RWPE1 (cell line): ENCODE measurements around the gene CDYL2.

Experiments used
- CTCF ChIA-PET: fragments of 350-600 bp; sonication (Branson Sonifier 250); formaldehyde crosslinking; extraction: SDS; loops from one replicate; lab custom pipeline; 2021; lab: Yijun Ruan, JAX
- POLR2A ChIA-PET: fragments of 400-600 bp; formaldehyde crosslinking; extraction: SDS; loops from one replicate; lab custom pipeline; 2020; ENCODE audit warnings: antibody characterized with exemption; ENCODE audit not compliant: low non-redundant PET; lab: Yijun Ruan, JAX
- DNase-seq: peaks from one replicate; pipeline ENCODE4 v3.0.0; 2012; ENCODE audit warnings: low spot score
- H3K27ac ChIP-seq: fragments of 450-650 bp; 2 replicates; pipeline ENCODE4 v1.5.1; 2017
- TF ChIP-seq, protein P1 (sequence below): fragments of 450-650 bp; conservative IDR thresholded peaks from 2 replicates; pipeline ENCODE4 v1.5.1; 2017; ENCODE audit warnings: low read depth, mild to moderate bottlenecking

CDYL2 gene

DNA sequence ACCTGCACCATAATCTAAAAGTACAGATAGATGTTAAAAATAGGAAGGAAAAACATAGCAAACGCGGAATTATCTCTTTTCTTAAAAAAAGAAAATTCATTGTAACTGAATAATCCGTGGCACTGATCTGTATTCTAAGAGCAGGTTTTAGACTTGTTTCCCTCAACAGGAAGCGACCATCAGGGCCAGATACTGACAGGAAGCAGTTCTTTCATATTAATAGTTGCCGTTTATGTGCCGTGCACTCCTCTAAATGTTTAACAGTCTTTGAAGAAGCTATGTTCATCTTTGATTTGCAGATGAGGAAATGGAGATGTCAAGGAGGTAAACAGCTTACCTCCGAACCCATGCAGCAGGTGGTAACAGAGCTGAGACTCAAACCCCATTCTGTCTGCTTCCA, 240.0 kb downstream of the CDYL2 start:
- ChIA-PET CTCF (no interaction called here), POLR2A (no interaction called here)
- H3K27ac ChIP-seq = no peak overlapping the region
- no peak for DNase-seq
- TF ChIP-seq, protein P1, sequence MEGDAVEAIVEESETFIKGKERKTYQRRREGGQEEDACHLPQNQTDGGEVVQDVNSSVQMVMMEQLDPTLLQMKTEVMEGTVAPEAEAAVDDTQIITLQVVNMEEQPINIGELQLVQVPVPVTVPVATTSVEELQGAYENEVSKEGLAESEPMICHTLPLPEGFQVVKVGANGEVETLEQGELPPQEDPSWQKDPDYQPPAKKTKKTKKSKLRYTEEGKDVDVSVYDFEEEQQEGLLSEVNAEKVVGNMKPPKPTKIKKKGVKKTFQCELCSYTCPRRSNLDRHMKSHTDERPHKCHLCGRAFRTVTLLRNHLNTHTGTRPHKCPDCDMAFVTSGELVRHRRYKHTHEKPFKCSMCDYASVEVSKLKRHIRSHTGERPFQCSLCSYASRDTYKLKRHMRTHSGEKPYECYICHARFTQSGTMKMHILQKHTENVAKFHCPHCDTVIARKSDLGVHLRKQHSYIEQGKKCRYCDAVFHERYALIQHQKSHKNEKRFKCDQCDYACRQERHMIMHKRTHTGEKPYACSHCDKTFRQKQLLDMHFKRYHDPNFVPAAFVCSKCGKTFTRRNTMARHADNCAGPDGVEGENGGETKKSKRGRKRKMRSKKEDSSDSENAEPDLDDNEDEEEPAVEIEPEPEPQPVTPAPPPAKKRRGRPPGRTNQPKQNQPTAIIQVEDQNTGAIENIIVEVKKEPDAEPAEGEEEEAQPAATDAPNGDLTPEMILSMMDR = no peak

DNA sequence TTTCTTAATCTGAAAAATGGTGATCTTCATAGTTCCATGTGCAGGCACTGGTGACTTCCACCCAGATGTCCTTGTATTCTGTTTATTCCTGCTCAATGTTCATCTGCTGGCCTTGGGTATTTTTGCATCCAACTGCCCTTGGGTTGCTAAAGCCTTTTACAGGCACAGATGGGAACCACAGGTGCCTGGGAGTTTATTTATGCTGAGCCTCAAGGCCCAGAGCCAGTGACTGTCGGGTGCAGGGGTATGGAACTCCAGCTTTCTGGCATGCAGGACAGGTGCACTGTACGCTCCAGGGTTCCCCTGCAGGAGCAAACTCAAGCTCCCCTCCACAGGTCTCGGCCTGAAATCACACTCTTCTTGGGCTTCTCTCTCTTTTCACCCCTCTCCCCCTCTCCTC, 241.3 kb downstream of the CDYL2 start:
- POLR2A ChIA-PET = no interaction called here
- no peak for DNase-seq
- CTCF ChIA-PET = no interaction called here
- TF ChIP-seq, protein P1 = no peak
- no peak overlapping the region for H3K27ac ChIP-seq

- no peak for DNase-seq
Observed at GRCh38 chr16:80559369-80559768, 245.0 kb downstream of the CDYL2 start.

GRCh38 chr16:80557037-80557436, 247.4 kb downstream of the CDYL2 start:
- no peak overlapping the region for H3K27ac ChIP-seq
- DNase-seq = no peak
- ChIA-PET POLR2A (no interaction called here), CTCF (no interaction called here)
- TF ChIP-seq, protein P1 = no peak

More at GRCh38 chr16:80559369-80559768, 245.0 kb downstream of the CDYL2 start:
- TF ChIP-seq, protein P1 = no peak
- ChIA-PET POLR2A (no interaction called here), CTCF (interaction anchor here (0.6 kb wide), 1 partner anchor 1414 kb away, joined by 3 read pairs; no protein-coding TSS in a partner anchor)
- no peak overlapping the region for H3K27ac ChIP-seq

GRCh38 chr16:80556481-80556880, 247.9 kb downstream of the CDYL2 start:
- CTCF ChIA-PET = no interaction called here
- POLR2A ChIA-PET = no interaction called here
- no peak overlapping the region for H3K27ac ChIP-seq
- no peak for DNase-seq
- TF ChIP-seq, protein P1 = no peak

DNA sequence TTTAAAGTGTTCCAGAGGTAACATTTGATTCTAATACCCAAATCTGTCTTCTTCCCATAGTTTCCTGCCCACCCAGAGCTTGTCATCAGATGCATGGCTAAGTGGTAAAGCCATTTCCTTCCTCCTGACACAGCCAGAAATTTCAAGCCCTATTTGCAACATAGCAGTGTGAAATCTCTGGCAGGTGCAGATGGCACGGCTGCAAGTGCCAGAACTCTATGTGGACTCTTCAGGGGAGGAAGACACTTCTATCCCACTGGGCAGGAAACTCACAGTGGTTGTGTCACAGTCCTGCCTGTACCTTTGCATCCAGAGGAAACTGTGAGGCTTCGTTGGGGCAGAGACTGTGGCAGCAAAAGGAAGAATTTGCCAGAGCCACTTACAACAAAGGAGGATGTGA, 250.4 kb downstream of the CDYL2 start:
- ChIA-PET CTCF (no interaction called here), POLR2A (no interaction called here)
- no peak for DNase-seq
- TF ChIP-seq, protein P1 = no peak
- H3K27ac ChIP-seq = no peak overlapping the region
